ENCODE data around the gene TAF15.
A peak's percentile ranks its signal among the peaks of the same experiment; 100 is the strongest.

Gene TAF15

DNA sequence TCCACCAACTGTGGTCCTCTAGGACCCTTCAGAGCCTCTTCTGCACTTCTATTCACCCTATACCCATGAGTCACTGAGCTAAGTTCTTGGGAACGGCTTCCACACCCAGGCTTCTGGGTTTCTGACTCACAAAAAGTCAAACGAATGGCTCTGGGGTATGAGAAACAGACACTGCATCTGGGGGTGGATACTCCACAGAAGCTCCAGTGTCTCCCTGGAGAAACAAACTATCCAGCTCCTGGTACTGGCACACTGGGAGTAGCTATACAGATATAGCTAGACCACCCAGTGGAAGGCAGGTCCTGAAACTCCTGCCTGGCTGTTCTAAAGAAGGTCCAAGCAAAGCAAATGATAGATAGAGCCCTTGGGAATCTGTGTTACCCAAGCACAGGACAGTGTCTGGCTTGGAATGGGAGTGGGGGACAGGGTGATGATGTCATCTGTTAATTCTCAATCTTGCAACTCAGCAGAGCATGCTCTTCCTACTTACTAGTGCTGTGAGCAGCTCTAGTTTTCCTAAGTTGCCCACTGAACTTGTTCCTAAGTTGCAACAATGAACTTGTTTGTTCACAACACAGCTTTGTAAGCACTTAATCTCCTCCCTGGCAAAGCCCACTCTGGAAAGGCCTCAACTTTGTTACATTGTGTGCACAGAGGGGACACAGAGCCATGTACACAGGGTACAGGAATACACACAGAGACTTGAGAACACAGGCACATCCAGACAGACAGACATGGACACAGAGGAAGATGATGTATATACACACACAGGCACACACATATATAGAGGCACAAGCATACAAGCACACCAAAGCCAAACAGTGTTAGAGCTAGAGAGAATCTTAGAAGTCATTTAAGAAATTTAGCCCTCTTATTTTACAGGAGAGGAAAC lies 20.6 kb upstream of the TAF15 start:
- H3K36me3 ChIP-seq (ENCODE audit: control insufficient read depth, insufficient read depth, low read length): no peaks in the 10 kb centered on the region
- no peaks in the 10 kb centered on the region for H3K9me3 ChIP-seq (ENCODE audit: control insufficient read depth, insufficient read depth, low read length)
- H3K9ac ChIP-seq (ENCODE audit: low read depth, low read length): no peak overlapping the region
- no peak overlapping the region for H3K27ac ChIP-seq (ENCODE audit: low read depth, low read length)
- no peaks in the 10 kb centered on the region for H3K4me1 ChIP-seq (ENCODE audit: control insufficient read depth, insufficient read depth, low read length)
- H3K27me3 ChIP-seq (ENCODE audit: control insufficient read depth, insufficient read depth, low read length): peaks cover 25% of the 10 kb centered on the region
- H3K4me3 ChIP-seq (ENCODE audit: low read depth, low read length): no peak overlapping the region

DNA sequence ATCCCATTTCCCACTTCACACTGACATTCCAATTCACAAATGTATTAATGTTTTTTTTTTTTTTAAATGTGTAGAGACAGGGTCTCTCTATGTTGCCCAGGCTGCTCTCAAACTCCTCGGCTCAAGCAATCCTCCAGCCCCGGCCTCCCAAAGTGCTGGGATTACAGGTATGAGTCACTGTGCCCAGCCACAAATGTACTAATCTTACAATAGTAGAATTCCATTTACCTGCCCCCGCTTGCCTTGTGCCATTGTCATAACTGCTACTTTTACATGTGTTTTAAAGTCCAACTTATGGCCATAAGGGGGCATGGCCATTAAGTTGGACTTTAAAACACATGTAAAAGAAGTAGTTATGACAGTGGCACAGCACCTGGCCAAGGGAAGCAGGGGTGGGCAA lies 18.4 kb upstream of the TAF15 start:
- Histone ChIP-seq H3K4me1 (ENCODE audit: control insufficient read depth, insufficient read depth, low read length) (no peaks in the 10 kb centered on the region), H3K9ac (ENCODE audit: low read depth, low read length) (no peak overlapping the region), H3K36me3 (ENCODE audit: control insufficient read depth, insufficient read depth, low read length) (no peaks in the 10 kb centered on the region), H3K9me3 (ENCODE audit: control insufficient read depth, insufficient read depth, low read length) (no peaks in the 10 kb centered on the region), H3K4me3 (ENCODE audit: low read depth, low read length) (no peak overlapping the region), H3K27me3 (ENCODE audit: control insufficient read depth, insufficient read depth, low read length) (peaks cover 46% of the 10 kb centered on the region), H3K27ac (ENCODE audit: low read depth, low read length) (no peak overlapping the region)

GRCh38 chr17:35791681-35792350 lies 17.5 kb upstream of the TAF15 start:
- Histone ChIP-seq H3K36me3 (ENCODE audit: control insufficient read depth, insufficient read depth, low read length) (no peaks in the 10 kb centered on the region), H3K9me3 (ENCODE audit: control insufficient read depth, insufficient read depth, low read length) (no peaks in the 10 kb centered on the region), H3K27me3 (ENCODE audit: control insufficient read depth, insufficient read depth, low read length) (peaks cover 56% of the 10 kb centered on the region), H3K4me1 (ENCODE audit: control insufficient read depth, insufficient read depth, low read length) (no peaks in the 10 kb centered on the region), H3K9ac (ENCODE audit: low read depth, low read length) (no peak overlapping the region), H3K4me3 (ENCODE audit: low read depth, low read length) (no peak overlapping the region), H3K27ac (ENCODE audit: low read depth, low read length) (no peak overlapping the region)

- Histone ChIP-seq H3K27me3 (ENCODE audit: control insufficient read depth, insufficient read depth, low read length) (peaks cover 71% of the 10 kb centered on the region), H3K4me1 (ENCODE audit: control insufficient read depth, insufficient read depth, low read length) (no peaks in the 10 kb centered on the region), H3K4me3 (ENCODE audit: low read depth, low read length) (no peak overlapping the region), H3K9me3 (ENCODE audit: control insufficient read depth, insufficient read depth, low read length) (no peaks in the 10 kb centered on the region), H3K36me3 (ENCODE audit: control insufficient read depth, insufficient read depth, low read length) (no peaks in the 10 kb centered on the region), H3K27ac (ENCODE audit: low read depth, low read length) (no peak overlapping the region), H3K9ac (ENCODE audit: low read depth, low read length) (no peak overlapping the region)
These were observed 16.0 kb upstream of the TAF15 start for GRCh38 chr17:35793257-35793656.

DNA sequence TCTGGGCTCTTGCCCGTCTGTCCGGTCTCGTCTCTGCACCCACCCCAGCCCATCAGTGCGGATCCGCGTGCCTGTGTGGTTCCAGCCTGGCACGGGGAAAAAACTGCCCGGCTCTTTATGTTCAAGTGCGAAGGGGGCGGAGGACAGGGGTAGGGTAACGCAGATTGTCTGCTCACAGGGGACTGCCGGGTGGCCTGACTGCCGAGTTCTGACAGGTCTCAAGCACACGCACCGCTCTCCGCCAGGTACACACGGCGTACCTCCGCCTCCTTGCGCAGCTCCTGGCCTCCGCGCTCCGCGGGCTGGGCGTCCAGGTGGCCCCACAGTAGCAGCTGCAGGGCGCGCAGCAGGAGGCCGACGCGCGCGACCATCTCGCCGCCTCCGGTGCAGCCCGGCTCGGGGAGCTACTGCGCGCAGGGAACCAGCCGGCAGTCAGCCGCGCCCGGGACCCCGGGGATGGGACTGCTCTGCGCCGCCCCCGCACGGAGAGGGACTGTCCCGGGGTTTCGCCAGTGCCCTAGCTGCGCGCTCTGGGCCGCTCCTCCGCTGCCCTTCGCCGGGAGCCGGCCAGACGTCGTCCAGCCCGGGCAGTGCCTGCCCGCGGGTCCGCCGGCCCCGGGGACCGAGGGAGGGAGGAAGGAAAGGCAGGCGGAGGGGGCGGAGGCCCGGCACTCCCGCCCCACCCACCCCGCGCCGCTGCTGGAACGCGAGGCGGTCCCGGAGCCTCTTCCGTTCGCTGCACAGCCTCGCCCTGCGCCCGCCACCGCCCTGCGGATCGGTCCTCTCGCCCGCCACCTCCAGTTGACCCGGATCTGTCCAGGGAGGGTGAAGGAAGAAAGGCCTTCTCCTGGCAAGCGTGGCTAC lies 14.0 kb upstream of the TAF15 start, which contains the start of gene MMP28:
Gene MMP28 (minus strand): TSS at position 635 of the 864 bp plus-strand sequence. CDS start 264 bp downstream, at position 371.
- H3K36me3 ChIP-seq (ENCODE audit: control insufficient read depth, insufficient read depth, low read length): no peaks in the 10 kb centered on the region
- peak within 1 kb of the TSS; percentile 64 for H3K4me3 ChIP-seq (ENCODE audit: low read depth, low read length)
- H3K27me3 ChIP-seq (ENCODE audit: control insufficient read depth, insufficient read depth, low read length): peaks cover 80% of the 10 kb centered on the region
- no peaks in the 10 kb centered on the region for H3K4me1 ChIP-seq (ENCODE audit: control insufficient read depth, insufficient read depth, low read length)
- H3K27ac ChIP-seq (ENCODE audit: low read depth, low read length): no peak within 1 kb of the TSS
- no peaks in the 10 kb centered on the region for H3K9me3 ChIP-seq (ENCODE audit: control insufficient read depth, insufficient read depth, low read length)
- H3K9ac ChIP-seq (ENCODE audit: low read depth, low read length): no peak within 1 kb of the TSS

- Histone ChIP-seq H3K4me3 (ENCODE audit: low read depth, low read length) (peak overlapping the region; percentile 64), H3K27me3 (ENCODE audit: control insufficient read depth, insufficient read depth, low read length) (peaks cover 80% of the 10 kb centered on the region), H3K9me3 (ENCODE audit: control insufficient read depth, insufficient read depth, low read length) (no peaks in the 10 kb centered on the region), H3K4me1 (ENCODE audit: control insufficient read depth, insufficient read depth, low read length) (no peaks in the 10 kb centered on the region), H3K9ac (ENCODE audit: low read depth, low read length) (no peak overlapping the region), H3K27ac (ENCODE audit: low read depth, low read length) (no peak overlapping the region), H3K36me3 (ENCODE audit: control insufficient read depth, insufficient read depth, low read length) (no peaks in the 10 kb centered on the region)
These were observed 13.4 kb upstream of the TAF15 start for GRCh38 chr17:35795871-35796265.

DNA sequence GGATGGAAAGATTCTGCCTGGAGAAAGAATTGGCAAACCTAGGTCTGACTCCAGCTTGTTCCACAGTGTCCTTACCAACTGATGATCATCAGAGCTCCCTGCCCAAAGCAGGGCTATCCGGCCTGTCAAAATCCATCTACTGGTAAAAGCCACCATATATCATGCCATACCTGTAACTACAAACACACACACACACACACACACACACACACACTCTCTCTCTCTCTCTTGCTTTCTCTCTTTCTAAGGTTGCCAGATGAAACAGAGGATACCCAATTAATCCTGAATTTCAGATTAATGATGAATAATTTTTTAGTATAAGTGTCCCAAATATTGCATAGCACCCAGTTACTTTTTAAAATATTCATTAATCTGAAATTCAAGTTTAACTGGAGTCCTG lies 12.3 kb upstream of the TAF15 start:
- no peak overlapping the region for H3K27ac ChIP-seq (ENCODE audit: low read depth, low read length)
- no peak overlapping the region for H3K9ac ChIP-seq (ENCODE audit: low read depth, low read length)
- H3K27me3 ChIP-seq (ENCODE audit: control insufficient read depth, insufficient read depth, low read length): peaks cover 73% of the 10 kb centered on the region
- no peaks in the 10 kb centered on the region for H3K4me1 ChIP-seq (ENCODE audit: control insufficient read depth, insufficient read depth, low read length)
- no peak overlapping the region for H3K4me3 ChIP-seq (ENCODE audit: low read depth, low read length)
- H3K9me3 ChIP-seq (ENCODE audit: control insufficient read depth, insufficient read depth, low read length): no peaks in the 10 kb centered on the region
- H3K36me3 ChIP-seq (ENCODE audit: control insufficient read depth, insufficient read depth, low read length): no peaks in the 10 kb centered on the region

DNA sequence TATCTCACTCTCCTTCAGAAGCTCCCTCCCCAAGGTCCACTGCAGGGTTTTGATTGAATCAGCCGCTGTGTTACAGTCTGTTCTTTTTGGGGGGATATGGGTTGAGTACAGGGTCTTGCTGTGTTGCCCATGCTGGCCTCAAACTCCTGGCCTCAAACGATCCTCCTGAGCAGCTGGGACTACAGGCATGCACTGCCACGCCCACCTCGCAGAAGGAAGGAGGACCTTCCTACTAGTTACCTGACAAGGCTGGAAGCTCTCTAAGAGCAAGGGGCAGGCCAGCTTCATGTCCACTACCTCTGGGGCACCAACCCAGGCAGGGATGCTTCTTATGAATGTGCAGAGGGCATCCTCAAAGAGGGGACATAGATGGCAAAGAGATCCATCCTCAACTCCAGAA lies 11.9 kb upstream of the TAF15 start:
- no peaks in the 10 kb centered on the region for H3K9me3 ChIP-seq (ENCODE audit: control insufficient read depth, insufficient read depth, low read length)
- no peaks in the 10 kb centered on the region for H3K4me1 ChIP-seq (ENCODE audit: control insufficient read depth, insufficient read depth, low read length)
- H3K27me3 ChIP-seq (ENCODE audit: control insufficient read depth, insufficient read depth, low read length): peaks cover 68% of the 10 kb centered on the region
- H3K36me3 ChIP-seq (ENCODE audit: control insufficient read depth, insufficient read depth, low read length): no peaks in the 10 kb centered on the region
- H3K9ac ChIP-seq (ENCODE audit: low read depth, low read length): no peak overlapping the region
- H3K4me3 ChIP-seq (ENCODE audit: low read depth, low read length): no peak overlapping the region
- H3K27ac ChIP-seq (ENCODE audit: low read depth, low read length): no peak overlapping the region

DNA sequence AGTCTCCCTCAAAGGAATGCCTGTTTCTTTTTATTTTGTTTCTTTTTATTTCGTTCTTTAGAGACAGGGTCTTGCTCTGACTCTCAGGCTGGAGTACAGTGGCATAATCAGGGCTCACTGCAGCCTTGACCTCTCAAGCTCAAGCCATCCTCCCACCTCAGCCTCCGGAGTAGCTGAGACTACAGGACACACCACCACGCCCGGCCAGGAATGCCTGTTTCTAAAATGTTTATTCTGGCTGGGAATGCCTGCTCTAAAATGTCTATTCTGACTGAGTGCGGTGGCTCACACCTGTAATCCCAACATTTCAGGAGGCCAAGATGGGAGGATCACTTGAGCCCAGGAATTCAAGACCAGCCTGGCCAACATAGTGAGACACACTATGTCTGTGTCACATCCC lies 11.4 kb upstream of the TAF15 start:
- no peaks in the 10 kb centered on the region for H3K9me3 ChIP-seq (ENCODE audit: control insufficient read depth, insufficient read depth, low read length)
- H3K4me3 ChIP-seq (ENCODE audit: low read depth, low read length): no peak overlapping the region
- H3K27ac ChIP-seq (ENCODE audit: low read depth, low read length): no peak overlapping the region
- H3K27me3 ChIP-seq (ENCODE audit: control insufficient read depth, insufficient read depth, low read length): peaks cover 63% of the 10 kb centered on the region
- no peaks in the 10 kb centered on the region for H3K4me1 ChIP-seq (ENCODE audit: control insufficient read depth, insufficient read depth, low read length)
- no peaks in the 10 kb centered on the region for H3K36me3 ChIP-seq (ENCODE audit: control insufficient read depth, insufficient read depth, low read length)
- H3K9ac ChIP-seq (ENCODE audit: low read depth, low read length): no peak overlapping the region

DNA sequence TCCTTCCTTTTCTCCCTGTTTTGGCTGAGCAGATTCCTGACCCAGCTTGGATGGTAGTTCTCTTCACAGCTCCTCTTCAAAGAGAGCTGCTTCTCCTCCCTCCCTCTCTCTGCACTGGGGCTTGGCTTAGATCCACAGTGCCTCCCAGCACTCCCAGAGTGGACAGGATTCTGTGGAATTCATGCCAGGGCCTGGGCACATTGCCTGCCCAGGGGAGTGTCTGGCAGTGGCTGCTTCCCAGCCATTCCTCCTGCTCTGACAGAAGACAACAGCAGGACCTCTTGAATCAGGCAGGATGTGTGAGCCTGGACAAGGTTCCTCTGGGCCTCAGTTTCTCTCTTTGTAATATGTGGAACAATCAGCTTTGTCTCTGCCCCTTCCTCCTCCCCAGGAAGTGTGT lies 9.3 kb upstream of the TAF15 start:
- Histone ChIP-seq H3K27ac (ENCODE audit: low read depth, low read length) (no peak overlapping the region), H3K36me3 (ENCODE audit: control insufficient read depth, insufficient read depth, low read length) (no peaks in the 10 kb centered on the region), H3K27me3 (ENCODE audit: control insufficient read depth, insufficient read depth, low read length) (peaks cover 43% of the 10 kb centered on the region), H3K9ac (ENCODE audit: low read depth, low read length) (no peak overlapping the region), H3K9me3 (ENCODE audit: control insufficient read depth, insufficient read depth, low read length) (no peaks in the 10 kb centered on the region), H3K4me1 (ENCODE audit: control insufficient read depth, insufficient read depth, low read length) (peaks cover 1% of the 10 kb centered on the region; the same call in 1 of the 2 replicates), H3K4me3 (ENCODE audit: low read depth, low read length) (no peak overlapping the region)

All from HUES48 (cell line).